ENCODE data around the gene SMARCE1.

DNA sequence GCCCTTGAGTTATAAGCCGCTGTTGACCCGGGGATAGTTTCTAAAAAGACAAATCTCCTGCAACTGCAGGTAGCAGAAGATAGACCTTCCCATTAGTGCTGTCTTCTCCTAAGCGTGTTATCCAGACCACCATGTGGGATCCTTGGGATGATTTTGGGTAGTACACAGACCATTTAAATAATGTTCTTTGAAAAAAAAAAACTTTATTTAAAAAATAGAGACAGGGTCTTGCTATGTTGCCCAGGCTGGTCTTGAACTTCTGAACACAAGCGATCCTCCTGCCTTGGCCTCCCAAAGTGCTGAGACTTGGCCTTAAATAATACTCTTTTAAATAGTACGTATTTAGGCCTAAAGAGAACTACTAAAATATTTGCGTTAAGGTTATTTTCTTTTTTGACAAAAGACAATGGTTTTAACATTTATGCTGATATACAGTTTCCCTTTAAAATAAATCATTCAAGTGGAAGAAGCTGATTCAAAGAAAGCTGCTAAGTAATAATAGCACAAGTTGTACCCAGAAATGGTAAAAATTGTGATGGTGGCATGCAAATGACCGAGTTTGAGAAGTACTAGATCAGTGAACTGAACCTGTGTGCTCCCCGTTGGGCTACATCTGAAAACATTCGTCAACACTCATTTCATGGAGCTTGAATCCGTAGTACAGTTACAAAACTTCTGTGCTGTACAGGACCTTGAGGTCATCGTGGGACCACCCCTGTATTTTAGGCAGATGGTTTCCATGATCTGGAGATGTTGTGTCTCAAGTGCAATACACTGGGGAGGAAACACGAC, 24.0 kb downstream of the SMARCE1 start:
- TF ChIP-seq, protein P1, sequence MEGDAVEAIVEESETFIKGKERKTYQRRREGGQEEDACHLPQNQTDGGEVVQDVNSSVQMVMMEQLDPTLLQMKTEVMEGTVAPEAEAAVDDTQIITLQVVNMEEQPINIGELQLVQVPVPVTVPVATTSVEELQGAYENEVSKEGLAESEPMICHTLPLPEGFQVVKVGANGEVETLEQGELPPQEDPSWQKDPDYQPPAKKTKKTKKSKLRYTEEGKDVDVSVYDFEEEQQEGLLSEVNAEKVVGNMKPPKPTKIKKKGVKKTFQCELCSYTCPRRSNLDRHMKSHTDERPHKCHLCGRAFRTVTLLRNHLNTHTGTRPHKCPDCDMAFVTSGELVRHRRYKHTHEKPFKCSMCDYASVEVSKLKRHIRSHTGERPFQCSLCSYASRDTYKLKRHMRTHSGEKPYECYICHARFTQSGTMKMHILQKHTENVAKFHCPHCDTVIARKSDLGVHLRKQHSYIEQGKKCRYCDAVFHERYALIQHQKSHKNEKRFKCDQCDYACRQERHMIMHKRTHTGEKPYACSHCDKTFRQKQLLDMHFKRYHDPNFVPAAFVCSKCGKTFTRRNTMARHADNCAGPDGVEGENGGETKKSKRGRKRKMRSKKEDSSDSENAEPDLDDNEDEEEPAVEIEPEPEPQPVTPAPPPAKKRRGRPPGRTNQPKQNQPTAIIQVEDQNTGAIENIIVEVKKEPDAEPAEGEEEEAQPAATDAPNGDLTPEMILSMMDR (IDR thresholded peaks at IDR 0.05; ENCODE audit: poor library complexity) = no peak
- TF ChIP-seq EZH2phosphoT487 (IDR thresholded peaks at IDR 0.05; ENCODE audit: low read depth, severe bottlenecking, unreplicated experiment) = no peak
- TF ChIP-seq EZH2 (IDR thresholded peaks at IDR 0.05; ENCODE audit: borderline replicate concordance) = no peak

Data from hepatocyte (in vitro differentiated cells).